AG04449 (cell line): ENCODE data around the gene USP48.
"Not testable (repeated sequence)": the region's sequence is repeated elsewhere in the genome, so short reads cannot be mapped to it uniquely, and the experiment has no call there.

Experiments
- CTCF ChIA-PET: fragments of 350-600 bp; formaldehyde crosslinking; extraction: SDS; loops from one replicate; lab custom pipeline; 2021; ENCODE audit warnings: antibody characterized with exemption; lab: Yijun Ruan, JAX
- POLR2A ChIA-PET: fragments of 400-600, 350-600 bp; formaldehyde crosslinking; extraction: SDS; loops from one replicate; lab custom pipeline; 2020; ENCODE audit warnings: antibody characterized with exemption, inconsistent platforms; lab: Yijun Ruan, JAX
- DNase-seq: peaks from one replicate; pipeline ENCODE4 v3.0.0-alpha.2; 2010; ENCODE audit warnings: low read depth, low spot score
- H3K4me3 ChIP-seq: 2 replicates; pipeline ENCODE4 v1.5.1; 2011; ENCODE audit warnings: low read depth, mild to moderate bottlenecking, control low read depth, low read length
- TF ChIP-seq, protein P1 (sequence below): IDR thresholded peaks from one replicate; pipeline ENCODE4 v1.5.1; 2011; ENCODE audit warnings: mild to moderate bottlenecking, moderate library complexity, low read length, control low read depth, inconsistent platforms; ENCODE audit not compliant: insufficient read depth; ENCODE audit errors: missing control alignments

USP48 gene

DNA sequence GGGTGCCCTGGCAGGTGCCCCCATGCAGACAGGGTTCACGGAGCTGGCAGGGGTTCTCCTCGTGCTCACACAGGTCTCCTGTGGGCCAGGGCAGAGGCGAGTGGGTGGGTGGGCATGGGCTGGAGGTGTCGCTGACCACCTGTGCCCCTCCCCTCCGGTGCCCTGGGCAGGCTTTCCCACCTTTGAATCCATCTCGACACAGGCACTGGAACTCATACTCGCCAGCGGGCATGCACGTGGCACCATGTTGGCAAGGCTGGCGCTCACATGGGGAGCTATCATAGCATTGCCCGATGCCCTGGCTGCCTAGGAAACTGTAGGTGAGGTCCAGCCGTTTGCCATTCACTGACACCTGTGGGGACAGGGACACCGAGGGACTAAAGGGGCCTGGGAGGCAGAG, 45.1 kb upstream of the USP48 start:
- ChIA-PET POLR2A (no interaction called here), CTCF (no interaction called here)
- no peak for DNase-seq
- TF ChIP-seq, protein P1, sequence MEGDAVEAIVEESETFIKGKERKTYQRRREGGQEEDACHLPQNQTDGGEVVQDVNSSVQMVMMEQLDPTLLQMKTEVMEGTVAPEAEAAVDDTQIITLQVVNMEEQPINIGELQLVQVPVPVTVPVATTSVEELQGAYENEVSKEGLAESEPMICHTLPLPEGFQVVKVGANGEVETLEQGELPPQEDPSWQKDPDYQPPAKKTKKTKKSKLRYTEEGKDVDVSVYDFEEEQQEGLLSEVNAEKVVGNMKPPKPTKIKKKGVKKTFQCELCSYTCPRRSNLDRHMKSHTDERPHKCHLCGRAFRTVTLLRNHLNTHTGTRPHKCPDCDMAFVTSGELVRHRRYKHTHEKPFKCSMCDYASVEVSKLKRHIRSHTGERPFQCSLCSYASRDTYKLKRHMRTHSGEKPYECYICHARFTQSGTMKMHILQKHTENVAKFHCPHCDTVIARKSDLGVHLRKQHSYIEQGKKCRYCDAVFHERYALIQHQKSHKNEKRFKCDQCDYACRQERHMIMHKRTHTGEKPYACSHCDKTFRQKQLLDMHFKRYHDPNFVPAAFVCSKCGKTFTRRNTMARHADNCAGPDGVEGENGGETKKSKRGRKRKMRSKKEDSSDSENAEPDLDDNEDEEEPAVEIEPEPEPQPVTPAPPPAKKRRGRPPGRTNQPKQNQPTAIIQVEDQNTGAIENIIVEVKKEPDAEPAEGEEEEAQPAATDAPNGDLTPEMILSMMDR = no peak
- no peak overlapping the region for H3K4me3 ChIP-seq

DNA sequence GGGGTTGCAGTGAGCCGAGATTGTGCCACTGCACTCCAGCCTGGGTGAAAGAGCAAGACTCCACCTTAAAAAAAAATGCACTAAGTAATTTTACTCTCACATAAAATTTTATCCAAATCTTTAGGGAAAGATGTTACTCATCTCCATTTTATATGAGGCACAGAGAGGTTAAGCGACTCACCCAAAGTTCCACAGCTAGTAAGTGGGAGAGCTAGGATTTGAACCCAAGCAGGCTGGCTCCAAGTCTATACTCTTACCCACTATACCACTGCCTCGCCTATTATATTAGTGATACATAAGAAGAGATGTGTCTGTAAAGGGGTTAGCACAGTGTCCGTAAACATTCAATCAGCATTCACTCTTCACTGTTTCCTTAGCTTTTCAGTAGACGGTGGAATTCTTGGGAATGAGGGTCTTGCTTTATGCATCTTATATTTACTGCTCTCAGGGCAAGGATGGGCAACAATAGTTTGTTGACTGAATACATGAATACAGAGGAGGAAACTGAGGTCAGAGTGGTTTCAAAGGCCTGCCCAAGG, 44.3 kb upstream of the USP48 start:
- TF ChIP-seq, protein P1 = no peak
- POLR2A ChIA-PET = interaction anchor here (0.8 kb wide), 1 partner anchor 24 kb away, joined by 3 read pairs; no protein-coding TSS in a partner anchor
- DNase-seq = no peak
- H3K4me3 ChIP-seq = no peak overlapping the region
- CTCF ChIA-PET = interaction anchor here (0.9 kb wide), 1 partner anchor 136 kb away, joined by 3 read pairs; no protein-coding TSS in a partner anchor

DNA sequence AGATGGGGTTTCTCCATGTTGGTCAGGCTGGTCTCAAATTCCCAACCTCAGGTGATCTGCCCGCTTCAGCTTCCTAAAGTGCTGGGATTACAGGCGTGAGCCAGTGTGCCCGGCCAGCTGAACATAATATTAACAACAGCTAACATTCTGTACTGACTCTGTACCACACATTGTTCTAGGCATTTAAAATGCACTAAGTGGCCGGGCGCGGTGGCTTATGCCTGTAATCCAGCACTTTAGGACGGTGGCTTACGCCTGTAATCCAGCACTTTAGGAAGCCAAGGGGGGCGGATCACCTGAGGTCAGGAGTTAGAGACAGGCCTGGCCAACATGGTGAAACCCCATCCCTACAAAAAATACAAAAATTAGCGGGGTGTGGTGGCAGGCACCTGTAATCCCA, 43.7 kb upstream of the USP48 start:
- ChIA-PET POLR2A (interaction anchor here (0.8 kb wide), 1 partner anchor 24 kb away, joined by 3 read pairs; no protein-coding TSS in a partner anchor), CTCF (interaction anchor here (0.9 to 1.5 kb wide), 2 partner anchors 12 to 137 kb away, joined by 3 to 4 read pairs; no protein-coding TSS in a partner anchor)
- H3K4me3 ChIP-seq, DNase-seq: not testable (repeated sequence)

DNA sequence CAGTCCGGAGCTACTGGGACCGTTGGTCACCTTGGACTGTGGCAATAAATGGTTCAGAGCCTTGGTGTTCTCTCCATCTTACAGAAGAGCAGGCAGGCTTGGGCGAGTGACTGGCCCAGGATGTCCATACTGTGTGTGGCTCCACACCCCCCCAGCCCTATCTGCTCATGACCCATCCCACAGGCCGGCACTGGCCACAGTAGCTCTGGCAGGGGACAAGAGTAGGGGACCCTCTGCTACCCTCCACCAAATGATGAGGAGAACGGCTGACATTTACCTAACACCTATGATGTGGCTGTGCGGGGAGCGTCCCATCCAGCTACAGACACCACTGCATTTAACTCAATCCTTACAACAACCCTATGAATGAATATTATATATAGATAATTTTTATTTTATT, 42.4 kb upstream of the USP48 start:
- CTCF ChIA-PET = interaction anchor here (1.5 to 1.7 kb wide), 2 partner anchors 13 to 114 kb away, joined by 4 read pairs; no protein-coding TSS in a partner anchor
- DNase-seq = no peak
- POLR2A ChIA-PET = no interaction called here
- TF ChIP-seq, protein P1 = no peak
- no peak overlapping the region for H3K4me3 ChIP-seq

DNA sequence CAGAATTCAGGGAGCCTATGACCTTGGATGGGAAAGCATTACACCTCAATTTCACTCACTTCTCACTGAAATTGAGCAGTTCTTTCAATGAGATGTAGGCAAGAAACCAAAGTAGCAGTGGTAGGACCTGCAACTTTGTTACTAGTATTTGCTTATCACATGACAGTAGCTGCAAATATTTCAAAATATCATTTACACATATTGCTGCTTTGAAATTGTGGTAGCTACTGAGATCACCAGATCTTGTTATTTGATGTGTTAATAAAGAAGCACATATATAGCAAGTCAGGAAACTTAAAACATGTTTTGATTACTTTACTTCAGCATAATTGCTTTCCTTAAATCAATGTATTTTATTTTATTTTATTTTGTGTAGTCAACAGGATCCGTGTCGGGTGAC, 42.0 kb upstream of the USP48 start:
- CTCF ChIA-PET = interaction anchor here (1.7 kb wide), 1 partner anchor 114 kb away, joined by 4 read pairs; no protein-coding TSS in a partner anchor
- TF ChIP-seq, protein P1 = no peak
- DNase-seq = no peak
- no peak overlapping the region for H3K4me3 ChIP-seq
- POLR2A ChIA-PET = no interaction called here

DNA sequence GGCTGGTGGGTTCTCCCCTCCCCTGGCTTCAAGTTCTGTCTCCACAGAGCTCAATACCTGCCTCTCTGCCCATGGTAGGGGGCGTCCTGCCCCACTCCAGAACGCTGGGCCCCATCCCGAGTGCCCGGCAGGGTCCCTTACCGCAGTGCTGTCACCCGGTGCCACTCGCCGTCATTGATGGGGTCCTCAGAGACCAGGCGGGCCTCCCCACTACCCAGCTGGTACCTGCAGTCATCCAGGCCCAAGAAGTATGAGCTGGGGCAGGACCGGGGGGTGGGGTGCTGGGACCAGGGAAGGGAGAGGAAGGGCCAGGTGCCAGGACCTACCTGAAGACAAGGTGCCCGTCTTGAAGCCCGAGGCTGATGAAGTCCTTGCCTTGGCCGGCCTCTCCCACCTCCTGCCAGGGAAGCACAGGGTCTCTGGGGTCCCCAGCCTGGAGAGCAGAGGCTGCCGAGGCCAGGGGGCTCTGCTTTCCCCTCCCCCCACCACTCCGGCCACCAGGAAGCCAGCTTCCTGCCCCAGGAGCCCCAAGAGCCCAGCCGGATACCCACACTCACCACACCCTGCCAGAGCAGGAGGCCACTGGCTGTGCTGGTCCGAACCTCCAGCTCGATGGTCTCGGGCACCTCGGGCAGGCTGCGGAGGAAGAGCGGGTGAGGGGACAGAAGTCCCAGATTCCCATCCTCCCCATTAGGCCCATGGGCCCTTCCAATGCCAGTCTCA, 41.2 kb upstream of the USP48 start:
- TF ChIP-seq, protein P1 = no peak
- ChIA-PET POLR2A (no interaction called here), CTCF (interaction anchor here (1.0 to 1.7 kb wide), 2 partner anchors 13 to 115 kb away, joined by 3 to 4 read pairs; no protein-coding TSS in a partner anchor)
- no peak overlapping the region for H3K4me3 ChIP-seq
- no peak for DNase-seq
